ENCODE data around the gene CITED2.

DNA sequence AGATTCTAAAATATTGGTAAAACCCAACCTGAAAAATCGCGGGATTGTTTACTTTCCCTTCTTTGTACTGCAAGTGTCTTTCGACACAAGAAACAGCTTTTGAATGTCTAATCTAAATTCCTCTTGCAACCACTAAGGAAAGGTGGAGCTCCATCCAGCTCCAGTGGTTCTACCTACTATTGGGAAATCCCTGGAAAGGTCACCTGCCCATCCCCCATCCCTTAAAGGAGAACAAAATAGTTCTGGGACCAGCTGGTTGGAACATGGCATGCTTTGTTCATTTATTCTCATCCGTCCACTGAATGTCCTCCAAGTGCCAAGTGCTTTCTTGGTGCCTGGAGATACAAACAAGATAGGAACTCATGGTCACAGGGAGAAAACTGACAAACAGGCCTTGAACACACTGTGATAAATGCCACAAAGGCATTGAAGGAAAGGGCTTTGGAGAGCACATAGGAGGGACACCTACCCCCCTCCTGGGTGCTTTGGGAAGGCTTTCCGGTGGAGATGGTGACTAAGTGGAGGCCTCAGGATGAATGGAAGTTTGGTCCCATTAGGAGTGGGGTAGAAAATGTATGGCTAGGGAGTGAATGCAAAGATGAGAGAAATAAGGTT is 2.3 kb upstream of the CITED2 start:
- TF ChIP-seq CTCF (IDR thresholded peaks at IDR 0.05) (peak; percentile 35), ZFX (IDR thresholded peaks at IDR 0.05; ENCODE audit: borderline replicate concordance) (no peak)
